ENCODE measurements around the gene GPR161.
A peak's percentile ranks its signal among the peaks of the same experiment; 100 is the strongest.

Gene GPR161

DNA sequence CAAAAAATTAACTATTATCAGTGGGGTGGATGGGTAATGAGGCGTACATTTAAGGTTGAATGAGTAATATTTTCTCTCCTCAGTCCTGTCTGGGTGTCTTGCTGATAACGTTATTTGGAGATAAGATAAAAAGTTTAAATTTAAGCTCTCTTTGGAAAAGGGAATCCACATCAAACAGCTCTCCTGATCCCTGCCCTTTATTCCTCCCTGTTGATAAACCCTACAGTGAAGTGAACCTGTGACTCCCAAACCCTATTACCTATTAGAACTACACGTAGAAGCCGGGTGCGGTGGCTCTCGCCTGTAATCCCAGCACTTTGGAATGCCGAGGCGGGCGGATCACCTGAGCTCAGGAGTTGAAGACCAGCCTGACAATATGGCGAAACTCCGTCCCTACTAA is 9.9 kb upstream of the GPR161 start:
- DNase-seq (ENCODE audit: low read depth, low spot score): no peak
- Histone ChIP-seq H3K9me3 (ENCODE audit: control insufficient read depth, insufficient read depth, low read length) (no peaks in the 10 kb centered on the region), H3K27me3 (ENCODE audit: control insufficient read depth, insufficient read depth, low read length) (no peaks in the 10 kb centered on the region), H3K4me3 (ENCODE audit: low read length) (no peak overlapping the region), H3K4me1 (ENCODE audit: control insufficient read depth, insufficient read depth, low read length) (no peaks in the 10 kb centered on the region), H3K36me3 (ENCODE audit: control insufficient read depth, insufficient read depth, low read length) (no peaks in the 10 kb centered on the region), H3K27ac (ENCODE audit: low read length) (no peak overlapping the region)
- no CpG with 5 or more reads among the region's 11 CpGs for WGBS (ENCODE audit: insufficient coverage, insufficient read length)

- H3K4me1 ChIP-seq (ENCODE audit: control insufficient read depth, insufficient read depth, low read length): no peaks in the 10 kb centered on the region
- no peak overlapping the region for H3K27ac ChIP-seq (ENCODE audit: low read length)
- no CpG with 5 or more reads among the region's 5 CpGs for WGBS (ENCODE audit: insufficient coverage, insufficient read length)
- no peaks in the 10 kb centered on the region for H3K27me3 ChIP-seq (ENCODE audit: control insufficient read depth, insufficient read depth, low read length)
- DNase-seq (ENCODE audit: low read depth, low spot score): no peak
- H3K36me3 ChIP-seq (ENCODE audit: control insufficient read depth, insufficient read depth, low read length): no peaks in the 10 kb centered on the region
- no peaks in the 10 kb centered on the region for H3K9me3 ChIP-seq (ENCODE audit: control insufficient read depth, insufficient read depth, low read length)
- no peak overlapping the region for H3K4me3 ChIP-seq (ENCODE audit: low read length)
Measured at GRCh38 chr1:168146160-168146539, 9.4 kb upstream of the GPR161 start.

DNA sequence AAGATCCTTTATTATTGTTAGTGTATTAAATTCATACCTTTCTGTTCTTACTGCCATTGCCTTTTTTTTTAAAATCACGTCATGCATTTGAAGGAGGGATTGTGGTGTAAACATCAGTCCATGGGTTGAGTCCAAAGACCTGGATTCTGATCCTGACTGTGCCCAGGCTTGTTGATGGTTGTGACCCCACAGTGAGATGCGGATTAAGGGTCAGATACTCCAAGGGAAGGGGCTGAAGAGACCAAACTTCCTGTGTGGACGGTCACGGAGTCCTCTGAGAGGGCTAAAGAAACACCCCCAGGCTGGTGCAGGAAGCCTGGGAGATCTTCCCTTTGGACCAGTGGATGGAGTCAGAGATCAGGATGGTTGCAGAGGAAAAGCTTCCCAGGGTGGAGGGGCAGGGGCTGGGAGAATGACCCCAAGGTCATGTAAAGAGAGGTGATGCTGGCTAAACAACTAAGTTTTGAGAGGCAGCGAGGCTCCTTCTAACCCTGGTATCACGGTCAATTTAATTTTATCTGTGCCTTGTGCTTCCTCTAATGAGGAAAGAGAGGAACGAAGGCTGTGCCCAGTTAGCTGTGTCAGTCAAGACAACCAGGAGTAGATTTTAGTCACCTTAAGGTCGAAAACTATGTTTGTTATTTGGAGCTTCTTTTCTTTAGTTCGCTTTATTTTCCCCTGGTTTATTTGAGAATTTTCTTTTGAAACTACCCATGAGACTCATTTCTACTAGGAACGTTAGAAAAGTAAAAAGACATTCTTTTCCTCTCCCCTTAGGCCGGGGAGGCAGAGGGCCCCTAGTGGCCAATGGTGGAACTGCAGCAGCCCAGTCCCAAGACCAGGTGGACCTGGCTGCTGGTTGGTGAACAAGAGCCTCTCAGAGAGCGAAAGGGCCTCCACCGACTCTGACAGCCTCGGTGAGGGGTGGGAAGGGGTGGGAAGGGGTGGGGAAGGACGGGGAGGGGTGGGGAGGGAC is 8.7 kb upstream of the GPR161 start:
- H3K9me3 ChIP-seq (ENCODE audit: control insufficient read depth, insufficient read depth, low read length): no peaks in the 10 kb centered on the region
- no peak overlapping the region for H3K27ac ChIP-seq (ENCODE audit: low read length)
- H3K4me1 ChIP-seq (ENCODE audit: control insufficient read depth, insufficient read depth, low read length): no peaks in the 10 kb centered on the region
- WGBS (ENCODE audit: insufficient coverage, insufficient read length): 100% methylated on average over 1 of the region's 15 CpGs
- peak; percentile 84 for DNase-seq (ENCODE audit: low read depth, low spot score)
- H3K4me3 ChIP-seq (ENCODE audit: low read length): no peak overlapping the region
- H3K36me3 ChIP-seq (ENCODE audit: control insufficient read depth, insufficient read depth, low read length): no peaks in the 10 kb centered on the region
- H3K27me3 ChIP-seq (ENCODE audit: control insufficient read depth, insufficient read depth, low read length): no peaks in the 10 kb centered on the region

- H3K27ac ChIP-seq (ENCODE audit: low read length): no peak overlapping the region
- DNase-seq (ENCODE audit: low read depth, low spot score): no peak
- H3K4me3 ChIP-seq (ENCODE audit: low read length): no peak overlapping the region
- WGBS (ENCODE audit: insufficient coverage, insufficient read length): no CpG with 5 or more reads among the region's 3 CpGs
- no peaks in the 10 kb centered on the region for H3K36me3 ChIP-seq (ENCODE audit: control insufficient read depth, insufficient read depth, low read length)
- H3K27me3 ChIP-seq (ENCODE audit: control insufficient read depth, insufficient read depth, low read length): no peaks in the 10 kb centered on the region
- H3K4me1 ChIP-seq (ENCODE audit: control insufficient read depth, insufficient read depth, low read length): no peaks in the 10 kb centered on the region
- no peaks in the 10 kb centered on the region for H3K9me3 ChIP-seq (ENCODE audit: control insufficient read depth, insufficient read depth, low read length)
Measured at GRCh38 chr1:168141871-168142385, 5.2 kb upstream of the GPR161 start.

GRCh38 chr1:168139070-168139469 is 2.3 kb upstream of the GPR161 start:
- Histone ChIP-seq H3K27me3 (ENCODE audit: control insufficient read depth, insufficient read depth, low read length) (no peaks in the 10 kb centered on the region; the same call in 1 of the 2 replicates), H3K9me3 (ENCODE audit: control insufficient read depth, insufficient read depth, low read length) (no peaks in the 10 kb centered on the region), H3K4me1 (ENCODE audit: control insufficient read depth, insufficient read depth, low read length) (0 out of 2 replicates have a peak, but pooled peaks cover 1% of the 10 kb centered on the region), H3K4me3 (ENCODE audit: low read length) (no peak overlapping the region), H3K36me3 (ENCODE audit: control insufficient read depth, insufficient read depth, low read length) (no peaks in the 10 kb centered on the region), H3K27ac (ENCODE audit: low read length) (no peak overlapping the region)
- no peak for DNase-seq (ENCODE audit: low read depth, low spot score)

GRCh38 chr1:168138134-168138533 is 1.4 kb upstream of the GPR161 start:
- Histone ChIP-seq H3K27ac (ENCODE audit: low read length) (no peak overlapping the region), H3K36me3 (ENCODE audit: control insufficient read depth, insufficient read depth, low read length) (no peaks in the 10 kb centered on the region), H3K4me1 (ENCODE audit: control insufficient read depth, insufficient read depth, low read length) (0 out of 2 replicates have a peak, but pooled peaks cover 1% of the 10 kb centered on the region), H3K4me3 (ENCODE audit: low read length) (no peak overlapping the region), H3K27me3 (ENCODE audit: control insufficient read depth, insufficient read depth, low read length) (no peaks in the 10 kb centered on the region; the same call in 1 of the 2 replicates), H3K9me3 (ENCODE audit: control insufficient read depth, insufficient read depth, low read length) (no peaks in the 10 kb centered on the region)
- no CpG with 5 or more reads among the region's 5 CpGs for WGBS (ENCODE audit: insufficient coverage, insufficient read length)
- no peak for DNase-seq (ENCODE audit: low read depth, low spot score)

GRCh38 chr1:168137515-168137821 is 738 bp upstream of the GPR161 start:
- Histone ChIP-seq H3K4me1 (ENCODE audit: control insufficient read depth, insufficient read depth, low read length) (0 out of 2 replicates have a peak, but pooled peaks cover 1% of the 10 kb centered on the region), H3K36me3 (ENCODE audit: control insufficient read depth, insufficient read depth, low read length) (no peaks in the 10 kb centered on the region), H3K4me3 (ENCODE audit: low read length) (peak overlapping the region; percentile 66; the same call in 1 of the 2 replicates), H3K27ac (ENCODE audit: low read length) (no peak overlapping the region), H3K27me3 (ENCODE audit: control insufficient read depth, insufficient read depth, low read length) (no peaks in the 10 kb centered on the region; the same call in 1 of the 2 replicates), H3K9me3 (ENCODE audit: control insufficient read depth, insufficient read depth, low read length) (no peaks in the 10 kb centered on the region)
- WGBS (ENCODE audit: insufficient coverage, insufficient read length): no CpG with 5 or more reads among the region's 6 CpGs
- DNase-seq (ENCODE audit: low read depth, low spot score): no peak

DNA sequence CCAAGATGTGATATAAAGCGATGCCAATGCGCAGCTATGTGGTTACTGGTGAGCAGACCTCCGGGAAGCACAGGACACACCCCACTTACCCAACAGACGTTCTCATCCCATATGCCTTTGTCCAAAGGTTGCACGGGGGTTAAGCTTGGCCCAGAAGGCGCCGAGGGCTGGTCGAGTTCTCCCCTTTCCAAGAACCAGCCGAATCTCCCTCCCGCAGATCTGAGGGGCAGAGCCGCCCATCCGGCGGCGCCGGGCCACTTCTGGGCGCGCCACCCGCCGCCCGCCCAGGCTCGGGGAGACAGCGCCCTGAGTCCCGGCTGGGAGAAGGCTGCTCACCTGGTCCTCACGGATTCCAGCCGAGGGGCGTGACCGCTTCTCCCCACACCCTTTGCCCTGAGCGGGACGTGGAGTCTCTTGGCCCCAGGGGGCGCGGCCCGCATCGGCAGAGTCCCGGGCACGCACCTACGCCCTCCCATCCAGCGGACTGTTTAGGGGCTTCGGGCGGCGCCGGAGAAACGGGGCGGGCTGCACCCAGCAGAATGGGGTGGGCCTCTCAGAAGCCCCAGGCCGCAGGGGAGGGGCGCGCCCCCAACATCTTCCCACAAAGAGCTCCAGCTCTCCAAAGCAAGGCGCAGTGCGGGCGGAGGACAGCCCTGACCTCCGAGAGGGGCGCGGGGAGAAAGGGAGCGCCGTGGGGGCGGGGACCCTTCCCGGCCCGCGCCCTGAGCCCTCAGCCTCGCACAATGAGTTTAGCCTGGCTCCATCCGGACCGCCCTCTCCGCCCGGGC is 615 bp downstream of the GPR161 start:
- WGBS (ENCODE audit: insufficient coverage, insufficient read length): no CpG with 5 or more reads among the region's 63 CpGs
- H3K27ac ChIP-seq (ENCODE audit: low read length): no peak overlapping the region

GRCh38 chr1:168135116-168135920 is 1.4 kb downstream of the GPR161 start:
- DNase-seq (ENCODE audit: low read depth, low spot score): no peak

More for the DNA sequence above, 615 bp downstream of the GPR161 start:
- no peaks in the 10 kb centered on the region for H3K9me3 ChIP-seq (ENCODE audit: control insufficient read depth, insufficient read depth, low read length)
- H3K36me3 ChIP-seq (ENCODE audit: control insufficient read depth, insufficient read depth, low read length): no peaks in the 10 kb centered on the region
- peak overlapping the region; percentile 66 for H3K4me3 ChIP-seq (ENCODE audit: low read length)
- no peak for DNase-seq (ENCODE audit: low read depth, low spot score)
- no peaks in the 10 kb centered on the region; the same call in 1 of the 2 replicates for H3K27me3 ChIP-seq (ENCODE audit: control insufficient read depth, insufficient read depth, low read length)
- 0 out of 2 replicates have a peak, but pooled peaks cover 1% of the 10 kb centered on the region for H3K4me1 ChIP-seq (ENCODE audit: control insufficient read depth, insufficient read depth, low read length)

More at GRCh38 chr1:168135116-168135920, 1.4 kb downstream of the GPR161 start:
- Histone ChIP-seq H3K9me3 (ENCODE audit: control insufficient read depth, insufficient read depth, low read length) (no peaks in the 10 kb centered on the region), H3K4me3 (ENCODE audit: low read length) (peak overlapping the region; percentile 66; the same call in 1 of the 2 replicates), H3K36me3 (ENCODE audit: control insufficient read depth, insufficient read depth, low read length) (no peaks in the 10 kb centered on the region), H3K27me3 (ENCODE audit: control insufficient read depth, insufficient read depth, low read length) (no peaks in the 10 kb centered on the region; the same call in 1 of the 2 replicates), H3K4me1 (ENCODE audit: control insufficient read depth, insufficient read depth, low read length) (0 out of 2 replicates have a peak, but pooled peaks cover 1% of the 10 kb centered on the region), H3K27ac (ENCODE audit: low read length) (no peak overlapping the region)
- no CpG with 5 or more reads among the region's 12 CpGs for WGBS (ENCODE audit: insufficient coverage, insufficient read length)

Data from iPS DF 6.9 (cell line).